ENCODE data around the gene MFAP3L.
"Not testable (repeated sequence)": the region's sequence is repeated elsewhere in the genome, so short reads cannot be mapped to it uniquely, and the experiment has no call there.

MFAP3L gene

GRCh38 chr4:170052919-170053318 is 26.7 kb upstream of the MFAP3L start:
- H3K4me3 ChIP-seq (ENCODE audit: low read depth, low read length) = no peak overlapping the region
- no peak for DNase-seq (ENCODE audit: low read depth)
- TF ChIP-seq MYC (IDR thresholded peaks at IDR 0.05; ENCODE audit: low read depth, low read length) = no peak
- TF ChIP-seq, protein P1, sequence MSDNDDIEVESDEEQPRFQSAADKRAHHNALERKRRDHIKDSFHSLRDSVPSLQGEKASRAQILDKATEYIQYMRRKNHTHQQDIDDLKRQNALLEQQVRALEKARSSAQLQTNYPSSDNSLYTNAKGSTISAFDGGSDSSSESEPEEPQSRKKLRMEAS (IDR thresholded peaks at IDR 0.05; ENCODE audit: low read depth, low read length) = no peak
- TF ChIP-seq POLR2A (IDR thresholded peaks at IDR 0.05; ENCODE audit: extremely low read depth, insufficient read length) = no peak
- TF ChIP-seq, protein P2, sequence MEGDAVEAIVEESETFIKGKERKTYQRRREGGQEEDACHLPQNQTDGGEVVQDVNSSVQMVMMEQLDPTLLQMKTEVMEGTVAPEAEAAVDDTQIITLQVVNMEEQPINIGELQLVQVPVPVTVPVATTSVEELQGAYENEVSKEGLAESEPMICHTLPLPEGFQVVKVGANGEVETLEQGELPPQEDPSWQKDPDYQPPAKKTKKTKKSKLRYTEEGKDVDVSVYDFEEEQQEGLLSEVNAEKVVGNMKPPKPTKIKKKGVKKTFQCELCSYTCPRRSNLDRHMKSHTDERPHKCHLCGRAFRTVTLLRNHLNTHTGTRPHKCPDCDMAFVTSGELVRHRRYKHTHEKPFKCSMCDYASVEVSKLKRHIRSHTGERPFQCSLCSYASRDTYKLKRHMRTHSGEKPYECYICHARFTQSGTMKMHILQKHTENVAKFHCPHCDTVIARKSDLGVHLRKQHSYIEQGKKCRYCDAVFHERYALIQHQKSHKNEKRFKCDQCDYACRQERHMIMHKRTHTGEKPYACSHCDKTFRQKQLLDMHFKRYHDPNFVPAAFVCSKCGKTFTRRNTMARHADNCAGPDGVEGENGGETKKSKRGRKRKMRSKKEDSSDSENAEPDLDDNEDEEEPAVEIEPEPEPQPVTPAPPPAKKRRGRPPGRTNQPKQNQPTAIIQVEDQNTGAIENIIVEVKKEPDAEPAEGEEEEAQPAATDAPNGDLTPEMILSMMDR (IDR thresholded peaks at IDR 0.05; ENCODE audit: low read depth, low read length) = no peak

- DNase-seq (ENCODE audit: low read depth) = no peak
- H3K4me3 ChIP-seq (ENCODE audit: low read depth, low read length) = no peak overlapping the region
- TF ChIP-seq, protein P1 (IDR thresholded peaks at IDR 0.05; ENCODE audit: low read depth, low read length) = no peak
- no peak for TF ChIP-seq MYC (IDR thresholded peaks at IDR 0.05; ENCODE audit: low read depth, low read length)
- TF ChIP-seq POLR2A (IDR thresholded peaks at IDR 0.05; ENCODE audit: extremely low read depth, insufficient read length) = no peak
- TF ChIP-seq, protein P2 (IDR thresholded peaks at IDR 0.05; ENCODE audit: low read depth, low read length) = no peak
Measured at GRCh38 chr4:170051402-170051801, 25.2 kb upstream of the MFAP3L start.

GRCh38 chr4:170049766-170050165 is 23.6 kb upstream of the MFAP3L start:
- no peak for TF ChIP-seq POLR2A (IDR thresholded peaks at IDR 0.05; ENCODE audit: extremely low read depth, insufficient read length)
- TF ChIP-seq, protein P2 (IDR thresholded peaks at IDR 0.05; ENCODE audit: low read depth, low read length) = no peak
- H3K4me3 ChIP-seq (ENCODE audit: low read depth, low read length) = no peak overlapping the region
- no peak for DNase-seq (ENCODE audit: low read depth)

DNA sequence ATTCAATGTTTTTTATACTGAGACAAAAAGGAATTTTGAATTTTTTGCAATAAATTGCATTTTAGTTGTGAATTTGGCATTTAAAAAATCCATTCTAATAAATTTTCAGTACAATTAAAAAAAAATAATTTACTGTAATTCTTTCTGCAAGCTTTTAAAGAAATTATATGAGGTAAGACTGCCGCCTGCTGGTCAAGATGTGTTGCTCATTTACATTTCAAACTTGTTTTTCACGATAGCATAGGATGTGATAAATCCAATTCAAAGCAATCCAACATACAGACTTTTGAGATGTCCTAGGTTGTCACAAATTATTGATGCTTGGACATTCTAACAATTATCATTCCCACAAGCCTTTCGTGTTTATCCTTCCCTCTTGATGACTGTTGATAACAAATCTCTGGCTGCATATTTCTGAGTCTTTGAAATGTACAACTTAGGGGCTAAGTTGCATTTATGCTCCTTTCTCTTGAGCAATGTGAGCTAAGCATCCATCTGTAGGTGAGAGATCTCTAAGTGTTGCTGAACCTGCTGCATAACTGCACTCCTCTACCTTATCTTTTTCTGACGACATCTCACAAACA is 21.7 kb upstream of the MFAP3L start:
- TF ChIP-seq, protein P2 (IDR thresholded peaks at IDR 0.05; ENCODE audit: low read depth, low read length) = peak; percentile 55
- TF ChIP-seq, protein P1 (IDR thresholded peaks at IDR 0.05; ENCODE audit: low read depth, low read length) = no peak
- TF ChIP-seq POLR2A (IDR thresholded peaks at IDR 0.05; ENCODE audit: extremely low read depth, insufficient read length) = no peak
- DNase-seq (ENCODE audit: low read depth) = peak; percentile 66

GRCh38 chr4:170046156-170046555 is 20.0 kb upstream of the MFAP3L start:
- DNase-seq (ENCODE audit: low read depth) = not testable (repeated sequence)

More for the DNA sequence above, 21.7 kb upstream of the MFAP3L start:
- no peak overlapping the region for H3K4me3 ChIP-seq (ENCODE audit: low read depth, low read length)

DNA sequence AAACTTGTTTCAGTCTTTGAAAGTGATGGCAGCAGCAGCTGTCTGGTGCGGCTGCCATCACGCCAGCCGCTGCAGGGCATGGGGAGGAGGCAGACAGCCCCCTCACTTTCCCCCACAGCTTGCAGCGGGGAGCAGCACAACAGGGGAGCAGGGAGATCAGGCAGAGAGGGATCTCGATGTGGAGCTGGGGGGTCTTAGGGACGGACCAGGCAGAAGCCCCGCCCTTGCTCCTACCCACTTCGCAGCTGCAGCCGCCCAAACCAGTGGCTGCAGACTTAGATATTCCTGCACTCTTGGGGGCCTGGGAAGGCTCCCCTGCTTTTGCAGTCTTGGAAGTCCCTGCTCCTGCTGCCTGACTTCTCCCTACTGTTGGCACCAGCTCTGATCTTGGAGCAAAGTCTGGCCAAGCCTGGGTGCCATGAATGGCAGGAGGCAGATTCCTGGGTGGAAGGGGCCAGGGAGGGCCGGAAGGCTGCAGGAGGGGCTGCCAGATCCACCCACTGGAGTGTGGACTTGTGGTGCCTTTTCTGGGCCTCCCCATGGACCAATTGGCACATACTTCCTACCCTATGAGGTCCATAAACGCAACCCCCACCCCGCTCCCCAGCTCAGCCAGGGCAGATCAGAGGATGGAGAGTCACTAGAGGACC is 14.0 kb upstream of the MFAP3L start:
- DNase-seq (ENCODE audit: low read depth) = no peak
- TF ChIP-seq POLR2A (IDR thresholded peaks at IDR 0.05; ENCODE audit: extremely low read depth, insufficient read length) (no peak), MYC (IDR thresholded peaks at IDR 0.05; ENCODE audit: low read depth, low read length) (no peak)
- TF ChIP-seq, protein P1 (IDR thresholded peaks at IDR 0.05; ENCODE audit: low read depth, low read length) = no peak
- TF ChIP-seq, protein P2 (IDR thresholded peaks at IDR 0.05; ENCODE audit: low read depth, low read length) = no peak

More at GRCh38 chr4:170046156-170046555, 20.0 kb upstream of the MFAP3L start:
- H3K4me3 ChIP-seq (ENCODE audit: low read depth, low read length) = not testable (repeated sequence)

More for the DNA sequence above, 14.0 kb upstream of the MFAP3L start:
- H3K4me3 ChIP-seq (ENCODE audit: low read depth, low read length) = no peak overlapping the region

All from NB4 (cell line).